IPS-20b (cell line): ENCODE results near the gene PRELID1.
"Not testable (repeated sequence)": the region's sequence is repeated elsewhere in the genome, so short reads cannot be mapped to it uniquely, and the experiment has no call there.

Experiments
- H3K27ac ChIP-seq: one replicate; pipeline ENCODE4 v1.5.1; 2013; ENCODE audit warnings: low read length
- H3K27me3 ChIP-seq: 2 replicates; pipeline ENCODE4 v1.6.1; 2013; ENCODE audit warnings: mild to moderate bottlenecking, low read length, inconsistent platforms; ENCODE audit not compliant: insufficient read depth
- H3K36me3 ChIP-seq: 2 replicates; pipeline ENCODE4 v1.6.1; 2013; ENCODE audit warnings: low read depth, mild to moderate bottlenecking, inconsistent platforms, low read length, moderate library complexity; ENCODE audit not compliant: insufficient read depth
- H3K4me1 ChIP-seq: 2 replicates; pipeline ENCODE4 v1.6.1; 2013; ENCODE audit warnings: mild to moderate bottlenecking, control low read depth, inconsistent platforms, low read length, moderate library complexity; ENCODE audit not compliant: insufficient read depth
- H3K4me3 ChIP-seq: 2 replicates; pipeline ENCODE4 v1.5.1; 2013; ENCODE audit warnings: mild to moderate bottlenecking, low read length, inconsistent platforms
- H3K9ac ChIP-seq: 2 replicates; pipeline ENCODE4 v1.6.1; 2013; ENCODE audit warnings: low read depth, mild to moderate bottlenecking, inconsistent platforms, low read length, moderate library complexity
- H3K9me3 ChIP-seq: 2 replicates; pipeline ENCODE4 v1.6.1; 2013; ENCODE audit warnings: mild to moderate bottlenecking, low read depth, low read length, inconsistent platforms; ENCODE audit not compliant: insufficient read depth

The PRELID1 gene

DNA sequence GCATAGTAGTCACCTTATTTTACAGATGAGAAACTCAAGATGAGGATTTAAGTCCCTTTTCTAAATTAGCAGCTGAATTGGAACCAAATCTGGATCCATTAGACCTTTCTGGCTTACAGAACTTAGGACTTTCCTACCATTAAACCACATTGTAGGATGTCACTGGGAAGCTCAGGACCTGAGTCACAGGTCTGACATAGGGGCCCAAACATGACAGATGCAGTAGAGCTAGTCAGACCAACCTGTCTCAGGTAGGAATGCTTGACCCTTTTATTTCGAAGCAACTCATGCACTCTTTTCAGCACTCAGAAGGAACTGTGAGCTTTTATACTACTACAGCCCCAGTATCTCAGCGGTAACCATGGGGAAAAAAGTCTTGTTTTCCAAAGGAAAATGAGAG lies 2.6 kb upstream of the PRELID1 start:
- Histone ChIP-seq H3K36me3 (peaks cover 57% of the 10 kb centered on the region), H3K9me3 (no peaks in the 10 kb centered on the region), H3K27ac (no peak overlapping the region), H3K27me3 (no peaks in the 10 kb centered on the region), H3K4me1 (peaks cover 5% of the 10 kb centered on the region), H3K4me3 (no peak overlapping the region), H3K9ac (no peak overlapping the region)

DNA sequence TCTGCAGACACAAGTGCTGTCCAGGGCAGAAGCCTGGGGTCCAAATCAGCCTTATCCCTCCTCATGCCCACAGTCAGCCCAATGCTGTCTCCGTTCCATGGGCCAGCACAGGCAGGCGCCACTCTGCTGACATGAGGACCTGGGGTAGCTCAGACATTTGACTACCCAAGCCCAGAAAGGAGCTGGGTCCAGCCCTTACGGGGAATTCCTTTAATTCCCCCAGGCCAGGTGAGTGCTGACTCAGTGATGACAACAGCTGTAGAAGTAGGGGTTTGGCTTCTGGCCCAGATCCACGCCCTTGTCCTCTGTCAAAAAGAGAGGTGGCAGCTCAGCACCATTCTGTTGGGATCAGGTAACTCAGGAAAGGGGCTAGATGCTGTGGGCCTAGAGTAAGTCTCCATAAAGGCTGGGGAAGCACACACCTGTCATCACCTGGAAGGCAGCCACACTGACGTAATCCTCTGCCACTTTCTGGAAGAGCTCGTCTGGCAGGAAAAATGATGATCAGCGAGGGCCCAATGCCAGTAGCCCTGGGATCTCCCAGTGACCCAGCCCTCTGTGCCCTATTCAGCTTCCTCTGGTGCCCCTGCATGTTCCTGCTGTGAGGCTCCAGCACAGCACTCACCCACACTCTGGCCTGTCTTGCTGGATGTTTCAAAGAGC lies 2.0 kb upstream of the PRELID1 start:
- Histone ChIP-seq H3K4me3 (no peak overlapping the region; the same call in 1 of the 2 replicates), H3K4me1 (peaks cover 5% of the 10 kb centered on the region), H3K27ac (no peak overlapping the region), H3K27me3 (no peaks in the 10 kb centered on the region), H3K9ac (no peak overlapping the region), H3K9me3 (no peaks in the 10 kb centered on the region), H3K36me3 (peaks cover 57% of the 10 kb centered on the region)

DNA sequence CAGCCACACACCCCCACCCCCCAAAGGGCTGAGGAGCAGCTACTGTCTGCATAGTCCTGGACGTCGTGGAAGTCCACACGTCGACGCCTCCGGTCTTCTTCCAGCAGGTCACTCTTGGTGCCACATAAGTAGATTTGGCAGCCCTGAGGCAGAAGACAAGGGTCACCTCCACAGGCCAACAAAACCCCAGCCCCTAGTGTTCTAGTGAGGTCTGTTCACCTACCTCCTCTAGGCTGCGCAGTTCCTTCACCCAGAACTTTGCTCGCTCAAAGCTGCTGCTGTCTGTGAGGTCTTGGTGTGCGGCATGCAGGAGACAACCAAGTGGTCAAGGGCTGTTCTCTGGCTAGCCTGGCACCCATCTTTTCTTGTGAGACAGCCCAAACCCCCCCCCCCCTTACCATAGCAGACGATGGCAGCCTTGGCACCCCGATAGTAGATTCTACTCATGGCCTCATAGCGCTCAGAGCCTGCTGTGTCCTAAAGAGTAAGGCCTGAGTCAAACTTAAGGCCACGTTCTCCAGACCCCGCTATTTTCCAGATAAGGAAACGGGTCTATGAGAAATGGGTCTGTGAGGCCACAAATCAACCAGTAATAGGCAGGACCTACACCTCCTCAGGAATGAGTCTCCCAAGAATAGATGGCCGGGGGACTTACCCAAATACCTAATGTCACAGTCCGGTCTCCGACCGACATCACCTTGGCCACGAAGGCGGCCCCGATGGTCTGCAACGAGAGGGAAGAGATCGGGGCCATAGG lies 1.1 kb upstream of the PRELID1 start:
- Histone ChIP-seq H3K36me3 (peaks cover 57% of the 10 kb centered on the region), H3K9me3 (no peaks in the 10 kb centered on the region), H3K27me3 (no peaks in the 10 kb centered on the region), H3K4me3 (peak overlapping the region; percentile 98), H3K27ac (no peak overlapping the region), H3K4me1 (peaks cover 5% of the 10 kb centered on the region), H3K9ac (peak overlapping the region; percentile 71; the same call in 1 of the 2 replicates)

DNA sequence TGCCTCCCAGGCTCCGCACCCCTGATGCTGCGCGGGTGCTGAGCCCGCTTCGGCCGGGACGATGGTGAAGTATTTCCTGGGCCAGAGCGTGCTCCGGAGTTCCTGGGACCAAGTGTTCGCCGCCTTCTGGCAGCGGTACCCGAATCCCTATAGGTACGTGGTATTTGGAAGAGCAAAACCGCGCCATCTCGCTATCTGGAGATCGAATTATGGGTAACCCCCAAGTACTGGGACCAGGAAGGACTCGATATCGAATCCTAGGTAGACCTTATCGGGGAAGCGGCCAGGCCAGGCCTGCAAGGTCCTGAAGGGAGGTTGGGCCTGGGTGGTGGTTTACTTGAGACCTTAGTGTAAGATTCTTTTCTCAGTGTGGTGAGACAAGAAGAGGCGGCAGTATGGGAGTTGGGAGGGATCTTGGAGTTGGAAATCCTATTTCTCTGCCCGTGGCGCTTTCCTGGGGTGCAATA lies 359 bp downstream of the PRELID1 start:
- no peaks in the 10 kb centered on the region for H3K27me3 ChIP-seq

DNA sequence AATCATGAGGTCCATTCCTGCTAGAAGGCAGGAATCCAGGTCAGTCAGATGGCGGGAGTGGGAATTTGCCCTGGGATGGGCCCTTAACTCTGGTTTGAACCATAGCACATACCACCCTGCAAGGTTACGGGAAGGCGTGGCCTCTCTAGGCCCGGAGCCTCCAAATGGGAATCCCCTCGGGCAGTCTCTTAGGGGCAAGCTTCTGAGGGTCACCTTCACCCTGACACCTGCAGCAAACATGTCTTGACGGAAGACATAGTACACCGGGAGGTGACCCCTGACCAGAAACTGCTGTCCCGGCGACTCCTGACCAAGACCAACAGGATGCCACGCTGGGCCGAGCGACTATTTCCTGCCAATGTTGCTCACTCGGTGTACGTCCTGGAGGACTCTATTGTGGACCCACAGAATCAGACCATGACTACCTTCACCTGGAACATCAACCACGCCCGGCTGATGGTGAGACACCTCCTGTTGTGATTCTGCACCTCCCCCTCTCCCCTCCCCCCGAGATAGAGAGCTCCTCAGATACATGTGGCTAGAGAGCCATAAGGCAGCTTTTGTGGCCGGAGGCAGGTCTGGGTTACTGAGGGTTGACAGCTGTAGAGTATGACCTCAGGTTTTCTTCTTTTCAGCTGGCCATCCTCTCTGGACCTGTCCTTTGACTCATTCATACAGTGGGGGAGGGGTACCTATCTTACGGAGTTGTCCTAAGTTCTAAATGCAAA lies 957 bp downstream of the PRELID1 start:
- Histone ChIP-seq H3K4me3 (peak overlapping the region; percentile 98), H3K9ac (peak overlapping the region; percentile 96; the same call in 1 of the 2 replicates), H3K4me1 (peaks cover 5% of the 10 kb centered on the region), H3K27me3 (no peaks in the 10 kb centered on the region), H3K27ac (no peak overlapping the region), H3K9me3 (no peaks in the 10 kb centered on the region), H3K36me3 (peaks cover 45% of the 10 kb centered on the region)

More for the DNA sequence above, 359 bp downstream of the PRELID1 start:
- H3K4me1 ChIP-seq = peaks cover 5% of the 10 kb centered on the region
- H3K9me3 ChIP-seq = no peaks in the 10 kb centered on the region
- H3K9ac ChIP-seq = peak overlapping the region; percentile 96; the same call in 1 of the 2 replicates
- peaks cover 45% of the 10 kb centered on the region for H3K36me3 ChIP-seq
- H3K4me3 ChIP-seq = peak overlapping the region; percentile 98
- H3K27ac ChIP-seq = no peak overlapping the region

DNA sequence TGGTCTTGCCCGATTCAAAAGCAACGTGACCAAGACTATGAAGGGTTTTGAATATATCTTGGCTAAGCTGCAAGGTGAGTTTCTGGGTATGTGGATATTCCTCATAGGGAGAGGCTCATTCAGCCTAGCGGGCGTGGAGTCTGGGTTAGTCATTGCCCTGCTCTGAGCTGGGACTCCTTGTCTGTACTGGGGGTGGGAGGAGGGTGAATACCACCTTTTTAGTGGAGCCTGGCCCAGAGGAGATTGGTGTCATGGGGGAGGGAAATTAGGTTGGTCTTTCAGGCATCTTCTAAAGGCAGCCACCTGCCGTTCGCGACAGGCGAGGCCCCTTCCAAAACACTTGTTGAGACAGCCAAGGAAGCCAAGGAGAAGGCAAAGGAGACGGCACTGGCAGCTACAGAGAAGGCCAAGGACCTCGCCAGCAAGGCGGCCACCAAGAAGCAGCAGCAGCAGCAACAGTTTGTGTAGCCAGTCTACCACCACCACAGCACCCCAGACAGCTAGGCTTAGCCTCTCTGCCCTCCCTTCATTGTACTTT lies 2.6 kb downstream of the PRELID1 start:
- not testable (repeated sequence) for H3K4me3 ChIP-seq, H3K27ac ChIP-seq, H3K9me3 ChIP-seq, H3K27me3 ChIP-seq, H3K9ac ChIP-seq
- peaks cover 14% of the 10 kb centered on the region for H3K4me1 ChIP-seq
- peaks cover 36% of the 10 kb centered on the region for H3K36me3 ChIP-seq

DNA sequence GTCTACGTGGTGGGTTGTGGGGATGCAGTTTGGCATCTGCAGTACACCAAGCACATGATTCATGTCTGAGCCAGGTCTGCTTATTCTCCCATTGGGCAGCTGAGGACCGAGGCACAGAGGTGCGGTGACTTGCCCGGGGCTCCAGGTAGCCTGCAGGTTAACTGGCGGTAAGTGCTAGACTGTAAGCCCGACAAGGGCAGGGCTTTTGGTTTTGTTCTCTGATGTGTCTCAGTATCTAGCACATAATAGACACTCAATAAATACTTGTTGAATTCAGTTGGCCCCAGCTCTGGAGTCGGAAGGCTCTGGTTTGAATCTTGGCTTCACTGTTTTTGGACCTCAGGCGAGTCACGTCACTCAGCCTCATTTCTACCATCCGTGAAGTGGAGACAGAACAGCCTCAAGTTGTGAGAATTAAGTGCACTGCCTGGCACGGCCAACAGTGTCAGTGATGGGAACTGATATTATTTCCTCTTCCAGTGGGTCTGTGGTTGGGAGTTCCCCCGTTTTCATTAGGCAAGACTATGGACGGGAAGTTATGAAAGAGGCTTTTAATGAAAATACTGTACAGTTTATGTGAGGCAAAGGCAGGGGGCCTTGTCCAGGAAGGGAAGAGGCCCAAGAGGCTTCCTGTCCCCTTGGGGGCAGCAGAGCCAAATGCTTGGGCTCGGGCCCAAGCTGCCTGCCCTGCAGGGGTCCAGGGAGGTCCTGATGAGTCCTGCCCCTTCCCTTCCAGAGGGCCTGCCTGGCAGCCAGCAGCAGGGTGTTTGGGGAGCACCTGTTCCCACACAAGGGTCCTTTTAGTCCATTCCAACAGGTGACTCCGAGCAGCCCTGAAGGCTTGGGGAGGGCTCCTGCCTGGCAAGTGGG lies 3.3 kb downstream of the PRELID1 start:
- H3K27ac ChIP-seq = no peak overlapping the region
- peaks cover 14% of the 10 kb centered on the region for H3K4me1 ChIP-seq
- no peak overlapping the region for H3K9ac ChIP-seq
- H3K27me3 ChIP-seq = no peaks in the 10 kb centered on the region; the same call in 1 of the 2 replicates
- H3K36me3 ChIP-seq = peaks cover 29% of the 10 kb centered on the region
- H3K4me3 ChIP-seq = no peak overlapping the region
- no peaks in the 10 kb centered on the region for H3K9me3 ChIP-seq

DNA sequence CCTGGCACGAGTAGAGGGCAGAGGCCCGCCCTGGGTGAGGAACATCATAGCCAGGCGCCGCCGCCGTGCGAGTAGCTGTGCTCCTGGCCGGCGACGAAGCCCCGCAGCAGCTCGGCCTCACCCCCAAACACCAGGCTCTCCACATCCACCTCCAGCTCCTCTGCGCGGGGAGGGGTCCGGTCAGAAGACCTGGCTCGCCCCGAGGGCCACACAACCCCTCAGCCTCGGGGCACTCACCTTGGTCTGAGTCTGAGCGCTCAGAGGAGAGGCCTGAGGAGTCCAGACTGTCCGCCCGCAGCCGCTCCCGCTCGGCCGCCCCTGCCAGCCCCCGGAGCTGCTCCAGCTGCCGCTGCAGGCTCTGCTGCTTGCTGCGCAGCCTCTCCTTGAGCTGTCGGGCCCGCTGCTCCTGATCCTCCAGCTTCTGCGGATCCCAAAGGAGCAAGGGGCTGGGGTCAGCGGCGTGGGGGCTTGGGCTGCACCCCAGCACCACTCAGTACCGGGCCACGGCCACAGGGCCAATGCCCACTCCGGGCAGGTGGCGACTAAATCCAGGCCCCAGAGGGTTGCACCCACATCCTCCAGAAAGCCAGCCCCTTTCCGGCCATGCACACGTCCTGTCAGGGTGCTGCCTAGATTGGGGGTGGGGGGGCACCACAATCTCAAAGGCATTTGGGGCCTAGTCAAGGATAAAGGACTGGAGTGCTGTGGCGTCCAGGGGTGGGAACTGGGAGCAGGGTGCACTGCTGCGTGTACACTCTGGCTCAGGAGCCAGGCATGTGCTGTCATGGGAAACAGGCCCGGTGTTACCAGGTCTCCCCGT lies 4.2 kb downstream of the PRELID1 start:
- Histone ChIP-seq H3K9me3 (no peaks in the 10 kb centered on the region), H3K4me1 (peaks cover 14% of the 10 kb centered on the region), H3K9ac (no peak overlapping the region), H3K27me3 (no peaks in the 10 kb centered on the region; the same call in 1 of the 2 replicates), H3K4me3 (no peak overlapping the region), H3K27ac (no peak overlapping the region), H3K36me3 (peaks cover 27% of the 10 kb centered on the region)

DNA sequence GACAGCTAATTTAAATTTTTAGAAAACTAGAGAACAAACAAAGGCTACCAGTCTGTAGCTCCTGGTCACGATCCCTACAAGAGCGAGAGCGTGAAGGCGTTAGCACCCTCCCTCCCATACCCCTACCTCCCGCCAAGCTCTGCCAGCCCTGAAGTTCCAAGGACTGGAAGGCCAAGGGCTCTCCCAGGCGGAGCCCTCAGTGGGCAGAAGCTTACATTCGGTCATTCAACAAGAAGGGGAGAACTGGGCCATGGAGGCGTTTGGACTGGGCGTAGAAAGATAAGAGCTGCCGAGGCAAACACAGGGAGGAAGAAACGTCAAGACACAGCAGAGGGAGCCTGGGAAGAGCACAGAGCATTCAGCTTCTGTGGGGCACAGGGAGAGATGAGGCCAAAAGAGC lies 5.1 kb downstream of the PRELID1 start:
- H3K27ac ChIP-seq = no peak overlapping the region
- H3K4me3 ChIP-seq = no peak overlapping the region
- H3K9me3 ChIP-seq = no peaks in the 10 kb centered on the region
- H3K9ac ChIP-seq = no peak overlapping the region
- H3K27me3 ChIP-seq = no peaks in the 10 kb centered on the region; the same call in 1 of the 2 replicates
- H3K4me1 ChIP-seq = peaks cover 14% of the 10 kb centered on the region
- H3K36me3 ChIP-seq = peaks cover 27% of the 10 kb centered on the region
